Lower lobe of right lung (tissue), 2 donors: Measurements from ENCODE around the gene FLCN. TPM values are rescaled to one million over a fixed set of nuclear protein-coding genes. Genes with fewer than 3 reads are reported as not detected.

Experiments used
- ATAC-seq, 2 donors: fragments of 200-7000 bp; cut with Tn5 transposase; one replicate each; pipeline ENCODE4 v1.9.1; 2020 to 2022; ENCODE audit warnings: mild to moderate bottlenecking in 2 of 2, moderate library complexity in 2 of 2
- DNase-seq: peaks from one replicate; pipeline ENCODE4 v3.0.0-alpha.2; 2020
- H3K27ac ChIP-seq: fragments of 200-600 bp; one replicate; pipeline ENCODE4 v1.8.0; 2022
- H3K27me3 ChIP-seq: fragments of 200-600 bp; one replicate; pipeline ENCODE4 v1.8.0; 2022; ENCODE audit warnings: low read depth
- H3K36me3 ChIP-seq: fragments of 200-600 bp; one replicate; pipeline ENCODE4 v1.8.0; 2022; ENCODE audit warnings: mild to moderate bottlenecking
- H3K4me1 ChIP-seq: fragments of 200-600 bp; one replicate; pipeline ENCODE4 v1.8.0; 2022
- H3K4me3 ChIP-seq: fragments of 200-600 bp; one replicate; pipeline ENCODE4 v1.8.0; 2022; ENCODE audit warnings: mild to moderate bottlenecking
- H3K9me3 ChIP-seq: fragments of 200-600 bp; one replicate; pipeline ENCODE4 v1.8.0; 2022
- CTCF ChIP-seq: fragments of 200-600 bp; IDR thresholded peaks from one replicate; pipeline ENCODE4 v1.8.0; 2022; ENCODE audit warnings: antibody characterized with exemption, mild to moderate bottlenecking
- intact Hi-C: fragments of 100-400 bp; cut with DNase I; formaldehyde crosslinking; loops from one replicate; pipeline ENCODE4 v1.11.0; 2022
- total RNA-seq: library from RNA; stranded (reverse); fragmentation: NEBNext Ultra II Directional; extraction: Animal tissue kit (Norgen Biotek cat#: 25700); gene quantifications from one replicate; pipeline ENCODE4 v1.2.1, GENCODE V29; 2021
- donor health status: DM: no; HTN: yes; CAD: no; lungs with severe emphysema.

Gene FLCN
- total RNA-seq, 1 donor from 2014 or later = 92.6 TPM

- H3K27ac ChIP-seq = no peak overlapping the region
- H3K4me3 ChIP-seq = no peak overlapping the region
- no peaks in the 10 kb centered on the region for H3K27me3 ChIP-seq
- intact Hi-C loops = no loop called here
- no peaks in the 10 kb centered on the region for H3K9me3 ChIP-seq
- no peak for DNase-seq
- TF ChIP-seq CTCF = no peak
- peak in 1 of 2 donors; percentile 9 for ATAC-seq
- no peaks in the 10 kb centered on the region for H3K4me1 ChIP-seq
- peaks cover 95% of the 10 kb centered on the region for H3K36me3 ChIP-seq
Observed at GRCh38 chr17:17228521-17229279, 8.3 kb downstream of the FLCN start.

GRCh38 chr17:17227608-17228520 lies 9.1 kb downstream of the FLCN start:
- DNase-seq (no peak), ATAC-seq (peak in 1 of 2 donors; percentile 18)
- TF ChIP-seq CTCF = no peak
- no peaks in the 10 kb centered on the region for H3K9me3 ChIP-seq
- no peaks in the 10 kb centered on the region for H3K4me1 ChIP-seq
- H3K27ac ChIP-seq = no peak overlapping the region
- peaks cover 100% of the 10 kb centered on the region for H3K36me3 ChIP-seq
- no peak overlapping the region for H3K4me3 ChIP-seq
- intact Hi-C loops = no loop called here
- H3K27me3 ChIP-seq = no peaks in the 10 kb centered on the region

GRCh38 chr17:17226451-17227265 lies 10.3 kb downstream of the FLCN start:
- Histone ChIP-seq H3K27me3 (no peaks in the 10 kb centered on the region), H3K4me3 (no peak overlapping the region), H3K27ac (no peak overlapping the region), H3K36me3 (peaks cover 100% of the 10 kb centered on the region), H3K4me1 (no peaks in the 10 kb centered on the region), H3K9me3 (no peaks in the 10 kb centered on the region)
- TF ChIP-seq CTCF = no peak
- ATAC-seq (no peak), DNase-seq (no peak)
- intact Hi-C loops = no loop called here

GRCh38 chr17:17225901-17226300 lies 11.1 kb downstream of the FLCN start:
- DNase-seq = no peak
- no peak overlapping the region for H3K4me3 ChIP-seq
- H3K27me3 ChIP-seq = no peaks in the 10 kb centered on the region
- TF ChIP-seq CTCF = no peak
- H3K36me3 ChIP-seq = peaks cover 100% of the 10 kb centered on the region
- no peaks in the 10 kb centered on the region for H3K9me3 ChIP-seq
- H3K27ac ChIP-seq = no peak overlapping the region
- no peak for ATAC-seq
- intact Hi-C loops = no loop called here
- no peaks in the 10 kb centered on the region for H3K4me1 ChIP-seq

- no peaks in the 10 kb centered on the region for H3K9me3 ChIP-seq
- DNase-seq (no peak), ATAC-seq (no peak)
- intact Hi-C loops = no loop called here
- peaks cover 100% of the 10 kb centered on the region for H3K36me3 ChIP-seq
- H3K4me3 ChIP-seq = no peak overlapping the region
- H3K27ac ChIP-seq = no peak overlapping the region
- H3K4me1 ChIP-seq = no peaks in the 10 kb centered on the region
- no peaks in the 10 kb centered on the region for H3K27me3 ChIP-seq
- no peak for TF ChIP-seq CTCF
Observed at GRCh38 chr17:17224137-17224536, 12.8 kb downstream of the FLCN start.
